NCI-H345 (cell line): ENCODE data around the gene ZNF79.

ENCODE experiments used
- DNase-seq: peaks from one replicate; lab custom pipeline; 2025; lab: John Stamatoyannopoulos, UW

The ZNF79 gene

GRCh38 chr9:127426756-127427155, 2.6 kb downstream of the ZNF79 start:
- DNase-seq = no peak

GRCh38 chr9:127428348-127428747, 4.2 kb downstream of the ZNF79 start:
- DNase-seq = no peak

DNA sequence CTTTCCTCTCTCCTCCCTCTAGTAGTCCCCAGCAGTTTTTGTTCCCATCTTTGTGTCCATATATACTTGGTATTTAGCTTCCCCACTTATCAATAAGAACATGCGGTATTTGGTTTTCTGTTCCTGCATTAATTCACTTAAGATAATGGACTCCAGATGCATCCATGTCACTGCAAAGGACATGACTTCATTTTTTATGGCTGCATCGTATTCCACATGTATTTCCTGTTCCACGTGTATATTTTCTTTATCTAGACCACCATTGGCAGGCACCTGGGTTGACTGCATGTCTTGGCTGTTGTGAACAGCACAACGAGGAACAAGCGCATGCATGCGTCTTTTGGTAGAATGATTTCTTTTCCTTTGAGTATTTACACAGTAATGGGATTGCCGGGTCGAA, 6.2 kb downstream of the ZNF79 start:
- no peak for DNase-seq

GRCh38 chr9:127437497-127438264, 13.5 kb downstream of the ZNF79 start:
- DNase-seq = no peak

DNA sequence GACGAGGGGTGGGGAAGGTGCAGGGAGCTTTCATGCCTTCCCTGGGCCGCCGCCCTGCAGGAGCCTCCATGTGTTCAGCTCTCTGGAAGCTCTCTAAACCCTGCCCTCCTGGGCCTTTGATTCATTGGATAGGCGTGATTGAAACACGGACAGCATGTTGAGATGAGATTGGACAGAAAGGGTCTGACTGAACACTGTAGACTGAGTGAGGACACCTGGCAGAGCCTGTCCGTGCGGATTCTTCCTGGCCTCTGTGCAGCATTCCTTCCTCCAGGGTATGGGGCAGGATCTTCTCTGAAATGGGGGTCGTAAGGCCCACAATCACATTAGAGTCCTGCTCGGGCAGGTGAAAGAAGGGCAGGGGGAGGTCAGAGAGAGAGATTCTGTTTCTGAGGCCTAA, 14.2 kb downstream of the ZNF79 start:
- no peak for DNase-seq

GRCh38 chr9:127444283-127444920, 20.2 kb downstream of the ZNF79 start:
- no peak for DNase-seq

GRCh38 chr9:127444921-127445850, 21.0 kb downstream of the ZNF79 start:
- no peak for DNase-seq

- DNase-seq = no peak
Observed at GRCh38 chr9:127445851-127446712, 21.9 kb downstream of the ZNF79 start.

GRCh38 chr9:127446713-127447415, 22.7 kb downstream of the ZNF79 start:
- no peak for DNase-seq

DNA sequence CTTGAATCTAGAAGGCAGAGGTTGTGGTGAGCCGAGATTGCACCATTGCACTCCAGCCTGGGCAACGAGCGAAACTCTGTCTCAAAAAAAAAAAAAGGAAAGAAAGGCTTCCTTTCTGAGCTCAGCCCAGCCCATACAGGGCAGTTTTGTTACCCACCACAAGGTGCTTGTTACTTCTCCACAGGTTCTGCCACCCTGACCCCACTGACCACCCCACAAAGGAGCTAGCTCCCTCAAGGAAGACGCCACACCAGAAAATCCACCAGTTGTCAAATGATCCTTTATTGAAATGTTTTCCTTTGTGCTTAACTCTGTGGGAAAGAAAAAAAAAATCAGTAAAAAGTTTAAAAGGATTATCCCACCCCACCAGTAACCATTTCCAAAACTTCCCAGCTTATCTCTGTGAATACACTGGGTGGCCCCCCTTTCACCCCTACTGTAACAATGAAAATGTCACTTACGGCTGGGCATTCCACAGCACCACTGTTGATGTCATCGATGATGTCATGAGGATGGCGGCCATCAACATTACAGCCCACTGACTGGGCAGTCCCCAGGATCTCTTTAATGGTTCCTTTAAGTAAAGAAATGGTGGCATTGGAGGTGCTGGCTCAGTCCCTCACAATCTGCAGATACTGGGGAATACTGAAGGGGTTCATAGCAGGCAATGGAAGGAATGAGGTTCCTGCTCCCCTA, 23.4 kb downstream of the ZNF79 start:
- DNase-seq = no peak

DNA sequence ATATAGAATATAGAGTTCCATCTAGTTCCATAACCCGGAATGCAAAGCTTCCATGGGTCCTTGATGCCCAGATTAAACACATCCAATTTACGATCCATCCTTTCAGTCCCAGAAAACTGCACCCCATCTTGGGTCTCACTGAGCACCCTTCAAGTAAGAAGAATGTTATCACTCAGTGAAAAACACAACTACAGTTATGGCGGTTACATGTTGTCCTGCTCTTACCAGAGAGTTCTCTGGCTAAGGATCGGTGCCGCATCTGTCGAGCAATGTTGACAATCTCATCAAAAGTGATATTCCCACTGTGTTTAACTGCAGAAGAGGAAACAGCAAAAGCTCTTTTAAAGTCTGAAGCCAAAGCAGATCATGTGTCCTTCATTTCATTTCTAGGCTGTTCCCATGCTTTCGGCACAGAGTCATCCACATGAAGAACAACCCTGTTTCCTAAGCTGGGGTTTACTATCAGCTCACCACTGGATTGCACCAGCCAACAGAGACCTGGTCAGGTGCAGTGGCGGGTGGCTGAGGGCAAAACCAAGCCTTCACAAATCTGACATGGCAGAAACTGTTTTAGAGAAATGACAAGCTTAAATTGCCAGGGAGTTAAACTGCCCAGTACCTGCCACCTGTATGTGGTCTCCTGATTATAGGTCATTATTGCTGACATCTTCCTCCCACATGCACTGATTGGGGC, 24.1 kb downstream of the ZNF79 start:
- DNase-seq = no peak

- DNase-seq = no peak
Observed at GRCh38 chr9:127449332-127449966, 25.3 kb downstream of the ZNF79 start.

DNA sequence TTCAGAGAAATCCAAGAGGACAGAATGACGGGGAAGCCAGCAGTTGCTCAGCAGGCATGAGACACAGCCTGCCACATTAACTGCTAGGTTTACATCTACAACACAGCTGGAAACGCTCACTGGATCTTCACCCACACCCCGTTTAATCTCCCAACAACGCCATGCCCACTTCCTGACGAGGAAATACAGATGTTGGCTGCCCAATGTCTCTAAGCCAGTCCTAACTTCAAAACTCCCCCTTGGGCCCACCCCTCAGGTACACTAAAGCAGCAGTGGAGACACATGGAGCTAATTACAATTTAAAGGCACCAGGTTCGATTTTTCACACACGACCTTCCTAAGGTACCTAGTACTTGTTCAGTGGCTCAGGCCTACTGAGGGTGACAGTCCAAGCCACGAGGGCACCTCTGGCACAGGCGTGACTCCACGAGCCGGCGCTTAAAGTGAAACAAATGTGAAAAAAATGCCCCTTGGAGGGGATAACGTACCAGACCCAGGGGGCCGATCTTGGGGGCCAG, 26.1 kb downstream of the ZNF79 start:
- DNase-seq = no peak

DNA sequence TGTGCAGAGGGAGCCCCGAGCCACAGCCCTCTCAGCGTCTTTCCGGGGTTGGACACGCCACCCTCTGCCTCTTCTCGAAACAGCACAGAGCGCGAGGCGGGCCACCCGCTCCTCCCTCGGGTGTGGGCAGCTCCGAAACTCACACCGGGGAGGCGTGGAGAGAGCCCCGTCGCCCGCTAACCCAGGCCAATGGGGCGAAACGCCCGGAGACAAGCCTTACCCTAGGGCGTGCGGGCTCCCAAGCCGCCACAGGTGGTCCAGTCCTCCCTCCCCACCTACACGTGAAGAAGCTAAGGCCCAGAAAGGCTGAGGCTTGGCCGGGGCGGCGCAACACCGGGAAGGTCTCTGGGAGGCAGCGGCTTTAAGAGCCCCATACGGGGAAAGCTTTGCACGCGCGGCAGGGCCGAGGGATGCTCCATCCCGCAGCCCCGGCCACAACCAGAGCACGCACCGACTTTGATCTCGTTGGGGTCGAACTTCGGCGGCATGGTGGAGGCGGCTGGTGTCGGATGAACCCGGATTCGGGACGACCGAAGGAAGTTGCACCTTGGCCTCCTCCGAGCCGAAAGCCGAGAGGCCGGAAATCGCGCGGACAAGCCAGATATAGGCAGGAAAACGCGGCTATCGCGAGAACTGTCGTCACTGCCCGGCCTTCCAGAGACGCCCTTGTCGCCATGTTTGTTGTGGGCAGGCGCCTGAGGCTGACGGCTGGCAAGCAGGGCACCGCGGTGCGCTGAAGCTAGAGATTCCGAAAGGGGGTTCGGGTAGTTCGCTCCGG, 26.8 kb downstream of the ZNF79 start, which contains the start of the genes LRSAM1 and RPL12:
LRSAM1 (plus strand) TSS at position 681 of the 778 bp plus-strand sequence. CDS start 3,018 bp downstream, outside the sequence.
RPL12 (minus strand) TSS at position 577 of the 778 bp plus-strand sequence; CDS start at position 488, 89 bp downstream.
- peak; percentile 95 for DNase-seq

DNA sequence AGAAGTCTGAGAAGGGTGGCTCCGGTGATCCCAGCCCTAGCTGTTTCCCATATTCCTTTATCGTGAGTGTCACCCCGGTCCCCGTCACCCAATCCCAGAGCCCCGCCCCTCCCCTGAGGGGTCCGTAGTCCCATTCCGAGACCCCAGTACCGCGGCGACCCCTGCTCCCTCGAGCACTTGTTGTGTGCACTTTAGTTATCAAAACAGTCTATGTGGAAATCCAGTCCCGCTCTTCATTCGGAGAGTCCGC, 27.4 kb downstream of the ZNF79 start:
- DNase-seq = no peak

- DNase-seq = peak; percentile 40
Observed at GRCh38 chr9:127451858-127452656, 27.9 kb downstream of the ZNF79 start.

DNA sequence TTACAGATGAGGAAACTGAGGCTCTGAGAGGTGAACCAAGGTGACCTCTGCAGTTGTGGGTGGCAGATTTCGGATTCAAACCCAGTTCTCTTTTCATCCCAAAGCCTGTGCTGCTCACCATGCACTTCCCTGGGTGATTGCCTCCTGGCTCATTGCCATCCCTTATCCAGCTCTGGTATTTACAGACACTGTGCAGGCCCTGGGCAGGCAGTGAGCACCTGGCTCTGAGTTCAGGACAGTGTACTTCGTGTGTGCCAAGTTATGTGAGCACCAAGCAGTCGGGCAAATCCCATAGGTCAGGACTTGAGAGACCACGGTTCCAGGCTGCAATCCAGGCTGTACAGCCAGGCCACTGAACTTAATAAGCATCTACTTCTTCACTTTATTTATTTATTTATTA, 28.5 kb downstream of the ZNF79 start:
- DNase-seq = peak; percentile 19
